Glutamatergic neuron (in vitro differentiated cells): ENCODE data around the gene SMARCA1. TPM values are rescaled to one million over a fixed set of nuclear protein-coding genes. Genes with fewer than 3 reads are reported as not detected.

Experiments used
- DNase-seq: peaks from one replicate; pipeline ENCODE4 v3.0.0; 2022
- H3K27ac Mint-ChIP-seq: one replicate; pipeline ENCODE4 v1.8.0; 2020; ENCODE audit warnings: mild to moderate bottlenecking, mixed read lengths, inconsistent platforms; ENCODE audit not compliant: unreplicated experiment
- H3K27me3 Mint-ChIP-seq: one replicate; pipeline ENCODE4 v1.8.0; 2020; ENCODE audit warnings: mild to moderate bottlenecking, moderate library complexity, mixed read lengths, inconsistent platforms; ENCODE audit not compliant: unreplicated experiment
- H3K36me3 Mint-ChIP-seq: one replicate; pipeline ENCODE4 v1.8.0; 2020; ENCODE audit warnings: mild to moderate bottlenecking, mixed read lengths, inconsistent platforms; ENCODE audit not compliant: unreplicated experiment
- H3K4me1 Mint-ChIP-seq: one replicate; pipeline ENCODE4 v1.8.0; 2020; ENCODE audit warnings: mild to moderate bottlenecking, low read depth, mixed read lengths, inconsistent platforms; ENCODE audit not compliant: unreplicated experiment
- H3K4me3 Mint-ChIP-seq: one replicate; pipeline ENCODE4 v1.8.0; 2020; ENCODE audit warnings: mild to moderate bottlenecking, mixed read lengths, inconsistent platforms; ENCODE audit not compliant: unreplicated experiment
- H3K9me3 Mint-ChIP-seq: one replicate; pipeline ENCODE4 v1.8.0; 2020; ENCODE audit warnings: mild to moderate bottlenecking, moderate library complexity, mixed read lengths, inconsistent platforms; ENCODE audit not compliant: unreplicated experiment
- total RNA-seq: library from RNA; stranded (reverse); fragmentation: NEBNext Ultra II Directional; extraction: Animal tissue kit (Norgen Biotek cat#: 25700); gene quantifications from one replicate; pipeline ENCODE4 v1.2.1, GENCODE V29; 2021; ENCODE audit not compliant: unreplicated experiment
- TF ChIP-seq, protein P1 (sequence below): fragments of 200-600 bp; sonication (generic); IDR thresholded peaks from one replicate; pipeline ENCODE4 v1.5.0; 2021; ENCODE audit not compliant: partially characterized antibody, unreplicated experiment

The SMARCA1 gene
- total RNA-seq, 1 donor from 2014 or later: 55.7 TPM

DNA sequence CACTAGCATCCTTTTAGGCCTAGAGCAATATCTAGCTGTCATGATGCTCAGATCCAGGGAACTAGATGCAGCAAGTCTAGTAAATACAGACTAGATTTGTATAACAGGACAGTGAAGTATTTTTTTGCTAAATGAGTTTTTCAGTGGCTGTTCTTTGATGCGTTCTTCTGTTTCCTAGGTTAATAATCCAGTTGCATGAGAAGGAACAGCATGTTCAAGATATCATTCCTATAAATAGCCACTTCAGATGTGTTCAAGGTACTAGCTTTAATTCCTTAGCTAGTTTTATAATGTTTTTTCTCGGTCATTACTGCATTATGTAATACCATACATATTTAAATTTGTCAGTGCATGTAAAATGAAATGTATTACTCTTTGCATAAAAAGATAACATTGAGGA, 21.5 kb upstream of the SMARCA1 start:
- no peak overlapping the region for H3K27ac Mint-ChIP-seq
- TF ChIP-seq, protein P1, sequence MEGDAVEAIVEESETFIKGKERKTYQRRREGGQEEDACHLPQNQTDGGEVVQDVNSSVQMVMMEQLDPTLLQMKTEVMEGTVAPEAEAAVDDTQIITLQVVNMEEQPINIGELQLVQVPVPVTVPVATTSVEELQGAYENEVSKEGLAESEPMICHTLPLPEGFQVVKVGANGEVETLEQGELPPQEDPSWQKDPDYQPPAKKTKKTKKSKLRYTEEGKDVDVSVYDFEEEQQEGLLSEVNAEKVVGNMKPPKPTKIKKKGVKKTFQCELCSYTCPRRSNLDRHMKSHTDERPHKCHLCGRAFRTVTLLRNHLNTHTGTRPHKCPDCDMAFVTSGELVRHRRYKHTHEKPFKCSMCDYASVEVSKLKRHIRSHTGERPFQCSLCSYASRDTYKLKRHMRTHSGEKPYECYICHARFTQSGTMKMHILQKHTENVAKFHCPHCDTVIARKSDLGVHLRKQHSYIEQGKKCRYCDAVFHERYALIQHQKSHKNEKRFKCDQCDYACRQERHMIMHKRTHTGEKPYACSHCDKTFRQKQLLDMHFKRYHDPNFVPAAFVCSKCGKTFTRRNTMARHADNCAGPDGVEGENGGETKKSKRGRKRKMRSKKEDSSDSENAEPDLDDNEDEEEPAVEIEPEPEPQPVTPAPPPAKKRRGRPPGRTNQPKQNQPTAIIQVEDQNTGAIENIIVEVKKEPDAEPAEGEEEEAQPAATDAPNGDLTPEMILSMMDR: no peak
- no peak overlapping the region for H3K4me3 Mint-ChIP-seq
- no peaks in the 10 kb centered on the region for H3K36me3 Mint-ChIP-seq
- no peaks in the 10 kb centered on the region for H3K27me3 Mint-ChIP-seq
- DNase-seq: no peak
- peaks cover 3% of the 10 kb centered on the region for H3K4me1 Mint-ChIP-seq
- H3K9me3 Mint-ChIP-seq: no peaks in the 10 kb centered on the region

GRCh38 chrX:129540722-129541184, 17.5 kb upstream of the SMARCA1 start:
- Mint-ChIP-seq H3K27ac (peak overlapping the region; percentile 33), H3K36me3 (no peaks in the 10 kb centered on the region), H3K9me3 (no peaks in the 10 kb centered on the region), H3K4me3 (peak overlapping the region; percentile 60), H3K27me3 (no peaks in the 10 kb centered on the region), H3K4me1 (peaks cover 3% of the 10 kb centered on the region)
- TF ChIP-seq, protein P1: no peak
- DNase-seq: no peak

DNA sequence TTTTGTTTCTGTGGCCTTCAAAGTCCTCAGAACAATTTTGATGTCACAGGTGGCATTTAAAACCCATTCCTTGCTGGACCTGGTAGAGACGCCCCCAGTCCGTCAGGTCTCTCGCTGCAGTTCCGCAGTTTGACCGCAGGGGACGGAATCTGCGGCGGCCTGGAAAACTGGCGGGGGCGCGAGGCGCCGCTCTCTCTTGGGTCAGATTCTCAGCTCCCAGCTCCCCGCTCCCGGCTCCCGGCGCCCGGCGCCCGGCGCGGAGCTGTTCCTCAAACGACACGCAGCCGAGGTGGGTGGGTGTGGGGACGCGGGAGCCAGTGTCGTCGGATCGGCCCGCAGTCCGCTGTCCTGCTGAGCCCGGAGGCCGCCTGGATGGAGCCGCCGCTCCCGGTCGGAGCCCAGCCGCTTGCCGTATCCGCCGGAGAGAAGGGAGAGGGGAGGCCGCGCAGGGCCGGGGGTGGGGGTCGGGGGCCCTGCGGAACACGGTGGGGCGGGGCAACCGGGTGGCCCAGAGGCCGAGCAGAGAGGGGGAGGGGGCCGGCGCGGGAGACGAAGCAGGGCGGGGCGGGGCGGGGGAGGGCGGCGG, 16.9 kb upstream of the SMARCA1 start, which contains the start of gene OCRL:
Gene OCRL (plus strand): TSS at position 192 of the 586 bp plus-strand sequence. CDS start 181 bp downstream, at position 373.
- TF ChIP-seq, protein P1: peak; percentile 73
- peak; percentile 76 for DNase-seq
- Mint-ChIP-seq H3K4me1 (peaks cover 3% of the 10 kb centered on the region), H3K36me3 (no peaks in the 10 kb centered on the region), H3K9me3 (no peaks in the 10 kb centered on the region), H3K4me3 (peak within 1 kb of the TSS; percentile 60), H3K27ac (peak within 1 kb of the TSS; percentile 37), H3K27me3 (no peaks in the 10 kb centered on the region)

DNA sequence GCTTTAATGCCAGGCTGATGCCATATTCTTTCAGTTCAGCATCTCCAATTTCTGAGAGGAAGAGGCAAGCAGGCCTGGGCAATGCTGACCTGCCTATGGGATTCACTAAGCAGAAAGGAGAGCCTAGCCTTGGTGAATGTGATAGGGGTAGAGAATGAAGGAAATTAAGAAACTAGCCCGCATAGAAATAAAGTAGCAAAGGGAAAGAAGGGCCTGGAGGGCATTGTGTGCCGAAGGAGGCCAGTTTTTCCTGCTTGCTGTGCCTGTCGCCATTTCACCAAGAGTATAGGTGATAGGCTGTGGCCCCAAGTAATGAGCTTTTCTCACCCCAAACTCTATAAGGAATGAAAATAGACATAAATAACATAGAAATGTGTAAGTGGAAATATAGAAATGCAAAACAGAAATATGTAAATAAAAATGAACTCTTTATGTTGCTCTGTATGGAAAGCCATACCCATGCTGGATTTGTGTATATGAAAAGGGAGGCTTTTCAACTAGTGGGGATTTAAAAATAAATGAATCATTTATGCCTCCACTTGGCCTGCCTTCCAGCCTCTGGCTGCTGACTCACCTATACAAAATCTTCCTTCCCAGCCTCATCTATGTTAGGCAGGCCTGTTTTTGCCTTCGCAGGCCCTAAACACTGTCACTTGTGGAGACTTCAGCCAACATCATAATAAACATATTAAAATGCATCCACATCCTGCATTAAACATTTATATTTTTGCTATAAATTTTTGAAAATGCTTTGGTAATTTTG, 11.7 kb upstream of the SMARCA1 start:
- Mint-ChIP-seq H3K4me3 (no peak overlapping the region), H3K9me3 (no peaks in the 10 kb centered on the region), H3K36me3 (no peaks in the 10 kb centered on the region), H3K4me1 (no peaks in the 10 kb centered on the region), H3K27ac (no peak overlapping the region), H3K27me3 (no peaks in the 10 kb centered on the region)
- no peak for DNase-seq
- TF ChIP-seq, protein P1: no peak

DNA sequence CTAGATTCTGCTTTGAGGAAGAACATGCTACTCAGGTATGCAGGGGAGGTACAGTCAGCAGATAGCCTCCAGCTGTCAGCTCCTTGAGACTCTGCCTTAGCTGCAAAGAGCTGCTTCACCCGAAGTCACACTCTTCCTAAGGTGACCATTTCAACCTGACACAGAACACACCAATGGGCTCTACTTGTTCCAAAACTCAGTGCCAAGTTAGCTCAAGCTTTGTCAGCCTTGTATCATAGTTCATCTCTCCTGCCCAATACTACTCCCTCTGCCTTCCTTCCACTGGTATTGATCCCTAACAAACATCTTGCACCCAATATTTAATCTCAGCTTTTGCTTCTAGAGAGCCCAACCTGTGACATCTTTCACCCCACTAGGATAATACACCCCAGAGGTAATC, 7.8 kb upstream of the SMARCA1 start:
- H3K27ac Mint-ChIP-seq: no peak overlapping the region
- TF ChIP-seq, protein P1: no peak
- no peaks in the 10 kb centered on the region for H3K27me3 Mint-ChIP-seq
- H3K4me1 Mint-ChIP-seq: no peaks in the 10 kb centered on the region
- H3K9me3 Mint-ChIP-seq: no peaks in the 10 kb centered on the region
- DNase-seq: no peak
- H3K4me3 Mint-ChIP-seq: no peak overlapping the region
- no peaks in the 10 kb centered on the region for H3K36me3 Mint-ChIP-seq
